DND-41 (cell line): Measurements from ENCODE around the gene STK32B.

ENCODE experiments used
- ATAC-seq: fragments of 200-7000 bp; cut with Tn5 transposase; 3 replicates; pipeline ENCODE4 v1.9.1; 2021; ENCODE audit warnings: low read depth; ENCODE audit not compliant: insufficient read depth
- DNase-seq: peaks from one replicate; pipeline ENCODE4 v3.0.0-alpha.2; 2020
- H2AFZ ChIP-seq: 2 replicates; pipeline ENCODE4 v1.6.0; 2012; ENCODE audit warnings: low read depth, low read length
- H3K27ac ChIP-seq: 2 replicates; pipeline ENCODE4 v1.5.1; 2012; ENCODE audit warnings: low read length, inconsistent platforms
- H3K27me3 ChIP-seq: fragments of 200-600 bp; sonication (generic); 2 replicates; pipeline ENCODE4 v1.6.0; 2012; ENCODE audit warnings: low read length, mild to moderate bottlenecking, inconsistent platforms; ENCODE audit not compliant: insufficient read depth, poor library complexity
- H3K36me3 ChIP-seq: 2 replicates; pipeline ENCODE4 v1.5.1; 2012; ENCODE audit warnings: low read length, inconsistent platforms; ENCODE audit not compliant: insufficient read depth
- H3K4me1 ChIP-seq: 2 replicates; pipeline ENCODE4 v1.5.1; 2012; ENCODE audit warnings: mild to moderate bottlenecking, low read length; ENCODE audit not compliant: insufficient read depth
- H3K4me2 ChIP-seq: 2 replicates; pipeline ENCODE4 v1.6.0; 2012; ENCODE audit warnings: mild to moderate bottlenecking, moderate library complexity, low read length, inconsistent platforms; ENCODE audit not compliant: insufficient read depth
- H3K4me3 ChIP-seq, 2 experiments: fragments of 200-600 bp in 1 of 2; shearing (Covaris generic) in 1 of 2; 2 replicates each; pipeline ENCODE4 v1.5.1; 2012 to 2016; ENCODE audit warnings: inconsistent platforms in 2 of 2, low read length in 2 of 2, mild to moderate bottlenecking in 2 of 2, low read depth in 1 of 2, moderate library complexity in 1 of 2
- H3K79me2 ChIP-seq: 2 replicates; pipeline ENCODE4 v1.6.0; 2012; ENCODE audit warnings: low read length, inconsistent platforms; ENCODE audit not compliant: insufficient read depth
- H3K9ac ChIP-seq: 2 replicates; pipeline ENCODE4 v1.6.0; 2012; ENCODE audit warnings: low read depth, mild to moderate bottlenecking, inconsistent platforms, low read length, moderate library complexity
- H3K9me3 ChIP-seq: 2 replicates; pipeline ENCODE4 v1.5.1; 2012; ENCODE audit warnings: low read length, moderate library complexity, mild to moderate bottlenecking, inconsistent platforms; ENCODE audit not compliant: insufficient read depth, severe bottlenecking
- H4K20me1 ChIP-seq: 2 replicates; pipeline ENCODE4 v1.6.0; 2012; ENCODE audit warnings: low read length; ENCODE audit not compliant: insufficient read depth
- EZH2 ChIP-seq: IDR thresholded peaks from 3 replicates; pipeline ENCODE4 v1.6.1; 2012; ENCODE audit warnings: borderline replicate concordance, low read depth, mild to moderate bottlenecking, moderate library complexity, low read length, inconsistent platforms; ENCODE audit not compliant: severe bottlenecking
- TF ChIP-seq, protein P1 (sequence below): IDR thresholded peaks from 2 replicates; pipeline ENCODE4 v1.5.1; 2012; ENCODE audit warnings: borderline replicate concordance, low read length, moderate library complexity, mild to moderate bottlenecking; ENCODE audit not compliant: poor library complexity, severe bottlenecking; ENCODE audit errors: extremely low read depth

STK32B gene

DNA sequence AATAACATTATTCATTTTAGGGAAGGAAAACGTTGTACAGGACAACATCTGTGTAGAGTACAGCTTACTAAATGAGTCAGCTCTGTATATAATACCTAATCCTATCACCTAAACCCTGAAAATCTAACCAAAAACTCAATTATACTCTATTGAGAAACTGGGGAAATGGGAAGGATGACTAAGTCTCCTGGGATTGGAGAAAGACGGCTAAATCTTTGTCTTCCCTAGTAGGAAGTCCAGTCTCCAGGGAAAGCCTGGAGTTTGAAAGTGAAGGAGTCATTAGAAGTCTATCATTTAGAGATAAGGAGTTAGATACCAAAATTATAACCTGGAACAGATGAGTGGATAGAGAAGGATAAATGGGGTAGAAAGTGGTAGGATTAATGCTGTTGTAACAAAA, 286.5 kb downstream of the STK32B start:
- Histone ChIP-seq H3K9ac (no peak overlapping the region), H4K20me1 (no peaks in the 10 kb centered on the region), H3K4me3 (no peak overlapping the region), H3K36me3 (no peaks in the 10 kb centered on the region; the same call in 1 of the 2 replicates), H3K9me3 (no peaks in the 10 kb centered on the region), H3K27ac (no peak overlapping the region), H3K27me3 (no peaks in the 10 kb centered on the region), H3K4me1 (no peaks in the 10 kb centered on the region), H3K4me2 (no peak overlapping the region), H3K79me2 (no peaks in the 10 kb centered on the region), H2AFZ (no peak overlapping the region)
- TF ChIP-seq EZH2, result no peak
- TF ChIP-seq, protein P1, sequence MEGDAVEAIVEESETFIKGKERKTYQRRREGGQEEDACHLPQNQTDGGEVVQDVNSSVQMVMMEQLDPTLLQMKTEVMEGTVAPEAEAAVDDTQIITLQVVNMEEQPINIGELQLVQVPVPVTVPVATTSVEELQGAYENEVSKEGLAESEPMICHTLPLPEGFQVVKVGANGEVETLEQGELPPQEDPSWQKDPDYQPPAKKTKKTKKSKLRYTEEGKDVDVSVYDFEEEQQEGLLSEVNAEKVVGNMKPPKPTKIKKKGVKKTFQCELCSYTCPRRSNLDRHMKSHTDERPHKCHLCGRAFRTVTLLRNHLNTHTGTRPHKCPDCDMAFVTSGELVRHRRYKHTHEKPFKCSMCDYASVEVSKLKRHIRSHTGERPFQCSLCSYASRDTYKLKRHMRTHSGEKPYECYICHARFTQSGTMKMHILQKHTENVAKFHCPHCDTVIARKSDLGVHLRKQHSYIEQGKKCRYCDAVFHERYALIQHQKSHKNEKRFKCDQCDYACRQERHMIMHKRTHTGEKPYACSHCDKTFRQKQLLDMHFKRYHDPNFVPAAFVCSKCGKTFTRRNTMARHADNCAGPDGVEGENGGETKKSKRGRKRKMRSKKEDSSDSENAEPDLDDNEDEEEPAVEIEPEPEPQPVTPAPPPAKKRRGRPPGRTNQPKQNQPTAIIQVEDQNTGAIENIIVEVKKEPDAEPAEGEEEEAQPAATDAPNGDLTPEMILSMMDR, result no peak
- ATAC-seq, result no peak
- DNase-seq, result no peak

GRCh38 chr4:5338531-5338930, 287.3 kb downstream of the STK32B start:
- Histone ChIP-seq H3K79me2 (no peaks in the 10 kb centered on the region), H3K27me3 (no peaks in the 10 kb centered on the region), H3K27ac (no peak overlapping the region), H3K9me3 (no peaks in the 10 kb centered on the region), H3K9ac (no peak overlapping the region), H3K4me1 (no peaks in the 10 kb centered on the region), H2AFZ (no peak overlapping the region), H3K4me3 (no peak overlapping the region), H3K4me2 (no peak overlapping the region), H3K36me3 (no peaks in the 10 kb centered on the region; the same call in 1 of the 2 replicates), H4K20me1 (no peaks in the 10 kb centered on the region)
- TF ChIP-seq EZH2, result no peak
- TF ChIP-seq, protein P1, result no peak
- DNase-seq (no peak), ATAC-seq (no peak)

GRCh38 chr4:5340991-5341451, 289.7 kb downstream of the STK32B start:
- Histone ChIP-seq H4K20me1 (no peaks in the 10 kb centered on the region), H3K36me3 (no peaks in the 10 kb centered on the region; the same call in 1 of the 2 replicates), H3K27me3 (no peaks in the 10 kb centered on the region), H3K9me3 (no peaks in the 10 kb centered on the region), H3K4me2 (no peak overlapping the region), H2AFZ (no peak overlapping the region), H3K79me2 (no peaks in the 10 kb centered on the region), H3K4me1 (no peaks in the 10 kb centered on the region), H3K4me3 (no peak overlapping the region), H3K27ac (no peak overlapping the region), H3K9ac (no peak overlapping the region)
- no peak for TF ChIP-seq EZH2
- TF ChIP-seq, protein P1, result no peak
- no peak for DNase-seq
- no peak for ATAC-seq

GRCh38 chr4:5341526-5341925, 290.2 kb downstream of the STK32B start:
- no peak overlapping the region for H3K4me2 ChIP-seq
- H4K20me1 ChIP-seq, result no peaks in the 10 kb centered on the region
- TF ChIP-seq, protein P1, result no peak
- no peak for TF ChIP-seq EZH2
- no peak for DNase-seq
- no peaks in the 10 kb centered on the region for H3K27me3 ChIP-seq
- no peaks in the 10 kb centered on the region for H3K9me3 ChIP-seq
- H3K9ac ChIP-seq, result no peak overlapping the region
- H3K36me3 ChIP-seq, result no peaks in the 10 kb centered on the region; the same call in 1 of the 2 replicates
- H3K4me3 ChIP-seq, result no peak overlapping the region
- H3K4me1 ChIP-seq, result no peaks in the 10 kb centered on the region
- no peak overlapping the region for H2AFZ ChIP-seq
- no peaks in the 10 kb centered on the region for H3K79me2 ChIP-seq
- H3K27ac ChIP-seq, result no peak overlapping the region
- ATAC-seq, result no peak
